SK-N-SH (cell line): ENCODE results near the gene PDGFA. TPM values are rescaled to one million over a fixed set of nuclear protein-coding genes. Genes with fewer than 3 reads are reported as not detected.

ENCODE experiments used
- CTCF ChIA-PET: fragments of 300-600, 350-600 bp; formaldehyde crosslinking; extraction: SDS; loops from one replicate; lab custom pipeline; 2021; lab: Yijun Ruan, JAX
- POLR2A ChIA-PET: fragments of 350-600 bp; sonication (Branson Sonifier 250); formaldehyde crosslinking; extraction: SDS; loops from one replicate; lab custom pipeline; 2020; ENCODE audit warnings: antibody characterized with exemption, inconsistent platforms; lab: Yijun Ruan, JAX
- DNase-seq: peaks from one replicate; pipeline ENCODE4 v3.0.0; 2012
- H2AFZ ChIP-seq: fragments of 200-600 bp; sonication (generic); 2 replicates; pipeline ENCODE4 v1.8.1; 2016; ENCODE audit warnings: antibody characterized with exemption, mild to moderate bottlenecking, low read depth
- H3F3A ChIP-seq: fragments of 200-600 bp; sonication (generic); replicated peaks from 2 replicates; pipeline ENCODE3; 2016; ENCODE audit warnings: antibody characterized with exemption, mild to moderate bottlenecking; ENCODE audit not compliant: insufficient read depth
- H3K27ac ChIP-seq, 2 experiments: fragments of 200-500 bp in 1 of 2; fragments of 200-600 bp in 1 of 2; sonication (Bioruptor generic) in 1 of 2; sonication (generic), shearing (Covaris generic) in 1 of 2; 2 replicates each; pipeline versions ENCODE4 v1.5.1 to v1.6.1; 2014 to 2016; ENCODE audit warnings: low read depth in 2 of 2, inconsistent platforms in 1 of 2, low read length in 1 of 2, mild to moderate bottlenecking in 1 of 2, mixed read lengths in 1 of 2
- H3K27me3 ChIP-seq: fragments of 200-600 bp; sonication (generic), shearing (Covaris generic); 2 replicates; pipeline ENCODE4 v1.6.1; 2016; ENCODE audit warnings: mixed run types; ENCODE audit not compliant: insufficient read depth
- H3K36me3 ChIP-seq, 2 experiments: fragments of 200-500 bp in 1 of 2; fragments of 200-600 bp in 1 of 2; sonication (Bioruptor generic) in 1 of 2; sonication (generic) in 1 of 2; replicated peaks in 1 of 2; 2 replicates each; pipeline versions ENCODE3 to v1.5.1; 2014 to 2016; ENCODE audit warnings: low read length in 1 of 2, mild to moderate bottlenecking in 1 of 2; ENCODE audit not compliant: insufficient read depth in 2 of 2, control insufficient read depth in 1 of 2
- H3K4me1 ChIP-seq, 2 experiments: fragments of 200-500 bp in 1 of 2; fragments of 200-600 bp in 1 of 2; sonication (Bioruptor generic) in 1 of 2; sonication (generic), shearing (Covaris generic) in 1 of 2; 2 replicates each; pipeline versions ENCODE4 v1.5.1 to v1.6.1; 2014 to 2016; ENCODE audit warnings: low read depth in 1 of 2, low read length in 1 of 2, mixed run types in 1 of 2; ENCODE audit not compliant: insufficient read depth in 2 of 2, control insufficient read depth in 1 of 2
- H3K4me2 ChIP-seq: fragments of 200-600 bp; sonication (generic), shearing (Covaris generic); 2 replicates; pipeline ENCODE4 v1.6.1; 2017; ENCODE audit warnings: mixed run types
- H3K4me3 ChIP-seq, 2 experiments: fragments of 200-500 bp in 1 of 2; fragments of 200-600 bp in 1 of 2; sonication (Bioruptor generic) in 1 of 2; sonication (generic), shearing (Covaris generic) in 1 of 2; 2 replicates each; pipeline versions ENCODE4 v1.5.1 to v1.8.1; 2014 to 2016; ENCODE audit warnings: low read depth in 2 of 2, inconsistent platforms in 1 of 2, low read length in 1 of 2, mild to moderate bottlenecking in 1 of 2, mixed read lengths in 1 of 2, moderate library complexity in 1 of 2
- H3K79me2 ChIP-seq: fragments of 200-600 bp; sonication (generic); 2 replicates; pipeline ENCODE4 v1.8.1; 2017; ENCODE audit warnings: mild to moderate bottlenecking; ENCODE audit not compliant: insufficient read depth
- H3K9ac ChIP-seq: fragments of 200-600 bp; sonication (generic); 2 replicates; pipeline ENCODE4 v1.6.1; 2017; ENCODE audit warnings: mixed run types
- H3K9me2 ChIP-seq: fragments of 200-600 bp; sonication (generic); 2 replicates; pipeline ENCODE4 v1.6.1; 2017; ENCODE audit warnings: mixed run types
- H3K9me3 ChIP-seq: fragments of 200-600 bp; sonication (generic); 2 replicates; pipeline ENCODE4 v1.6.1; 2017; ENCODE audit warnings: mixed run types, mild to moderate bottlenecking, moderate library complexity
- H4K20me1 ChIP-seq: fragments of 200-600 bp; sonication (generic); 2 replicates; pipeline ENCODE4 v1.6.1; 2017; ENCODE audit warnings: mild to moderate bottlenecking, mixed run types; ENCODE audit not compliant: insufficient read depth
- CHD2 ChIP-seq: fragments of 150-350 bp; IDR thresholded peaks from 2 replicates; pipeline ENCODE4 v1.6.1; 2018; ENCODE audit warnings: low read length; ENCODE audit not compliant: partially characterized antibody
- CTCF ChIP-seq: fragments of 200-600 bp; sonication (generic); IDR thresholded peaks from 2 replicates; pipeline ENCODE4 v1.6.1; 2017; ENCODE audit warnings: antibody characterized with exemption, mild to moderate bottlenecking, moderate library complexity
- ELF1 ChIP-seq: IDR thresholded peaks from 2 replicates; pipeline ENCODE4 v1.4.0; 2012
- GATA2 ChIP-seq: sonication (generic); formaldehyde crosslinking; IDR thresholded peaks from 2 replicates; pipeline ENCODE4 v1.5.0; 2020; ENCODE audit warnings: mild to moderate bottlenecking, missing genetic modification reagents
- IRF3 ChIP-seq: fragments of 150-350 bp; IDR thresholded peaks from 2 replicates; pipeline ENCODE4 v1.6.1; 2016; ENCODE audit warnings: mild to moderate bottlenecking, low read depth, low read length
- RAD21 ChIP-seq: IDR thresholded peaks from 2 replicates; pipeline ENCODE4 v1.6.1; 2012; ENCODE audit warnings: mild to moderate bottlenecking, low read length
- RCOR1 ChIP-seq: fragments of 150-350 bp; IDR thresholded peaks from 2 replicates; pipeline ENCODE4 v1.6.1; 2017; ENCODE audit warnings: antibody characterized with exemption, low read length
- RFX5 ChIP-seq: IDR thresholded peaks from 2 replicates; pipeline ENCODE4 v1.6.1; 2012; ENCODE audit warnings: mild to moderate bottlenecking, improper control_type of control experiment, low read length
- RXRA ChIP-seq: IDR thresholded peaks from 2 replicates; pipeline ENCODE4 v1.4.0; 2012; ENCODE audit warnings: low read depth, mild to moderate bottlenecking, borderline replicate concordance
- TEAD4 ChIP-seq: IDR thresholded peaks from 2 replicates; pipeline ENCODE4 v1.4.0; 2012; ENCODE audit warnings: mild to moderate bottlenecking, borderline replicate concordance; ENCODE audit not compliant: insufficient read depth
- USF2 ChIP-seq: fragments of 150-350 bp; IDR thresholded peaks from 2 replicates; pipeline ENCODE4 v1.6.1; 2017; ENCODE audit warnings: antibody characterized with exemption, low read length, low read depth, borderline replicate concordance
- ZBTB33 ChIP-seq: IDR thresholded peaks from 2 replicates; pipeline ENCODE4 v1.4.0; 2012; ENCODE audit warnings: low read depth, borderline replicate concordance
- WGBS: methylation state at CpG from one replicate; pipeline ENCODE4 v1.1.6; 2017; ENCODE audit warnings: low lambda C conversion rate; 5-methylcytosine and 5-hydroxymethylcytosine counted together
- polyA plus RNA-seq, 3 experiments: library from polyadenylated mRNA; depleted of rRNA; stranded (reverse); fragments of >200 nt; gene quantifications; 2 replicates each; pipeline ENCODE4 v1.2.3, GENCODE V29; 2012

PDGFA gene
- polyA plus RNA-seq, 1 of the 3 experiments (the other 2 are of a cell fraction) = 18.9 TPM

- TF ChIP-seq IRF3 (no peak), ELF1 (no peak), RFX5 (no peak), USF2 (no peak), CHD2 (no peak), RCOR1 (no peak), ZBTB33 (peak; percentile 70)
Measured at GRCh38 chr7:542713-543500, 23.3 kb upstream of the PDGFA start (continued).

- no peaks in the 10 kb centered on the region for H4K20me1 ChIP-seq
- 0 out of 2 replicates have a peak overlapping the region, but pooled peaks have one; percentile 7 for H2AFZ ChIP-seq
- peak overlapping the region; percentile 60; the same call in 1 of the 2 replicates for H3K9ac ChIP-seq
- no peaks in the 10 kb centered on the region for H3K79me2 ChIP-seq
- ChIA-PET CTCF (interaction anchor here (1.7 kb wide), 1 partner anchor 11 kb away, joined by 5 read pairs; no protein-coding TSS in a partner anchor), POLR2A (interaction anchor here (1.2 kb wide), 1 partner anchor 184 kb away, joined by 3 read pairs; no protein-coding TSS in a partner anchor)
- no peaks in the 10 kb centered on the region for H3K9me3 ChIP-seq
- 88% methylated on average over 27 of the region's 28 CpGs for WGBS
- no peak for DNase-seq
- H3K27ac ChIP-seq = peak overlapping the region in 1 of 2 experiments; percentile 85; a peak in 2 of 4 replicates
- H3K27me3 ChIP-seq = no peaks in the 10 kb centered on the region
- H3K4me2 ChIP-seq = peak overlapping the region; percentile 35; the same call in 1 of the 2 replicates
- no peak for TF ChIP-seq CHD2
- TF ChIP-seq TEAD4 = no peak
- no peak for TF ChIP-seq CTCF
- no peak for TF ChIP-seq RAD21
- no peak for TF ChIP-seq RXRA
- TF ChIP-seq GATA2 = no peak
- TF ChIP-seq, all 33 proteins: peak for 0
- Histone ChIP-seq H3F3A (peaks cover 13% of the 10 kb centered on the region), H3K36me3 (no peaks in the 10 kb centered on the region), H3K9me2 (no peaks in the 10 kb centered on the region), H3K4me1 (peaks cover 5 to 34% of the 10 kb centered on the region in 2 experiments; a peak in 3 of 4 replicates), H3K4me3 (no peak overlapping the region)
Measured at GRCh38 chr7:542131-542712, 22.6 kb upstream of the PDGFA start.
